Measurements from ENCODE around the gene ZFAND4. TPM values are rescaled to one million over a fixed set of nuclear protein-coding genes. Genes with fewer than 3 reads are reported as not detected.

Gene ZFAND4
- total and polyA plus RNA-seq, 8 donors, result 2.2 to 11.0 (median 6.7) TPM

DNA sequence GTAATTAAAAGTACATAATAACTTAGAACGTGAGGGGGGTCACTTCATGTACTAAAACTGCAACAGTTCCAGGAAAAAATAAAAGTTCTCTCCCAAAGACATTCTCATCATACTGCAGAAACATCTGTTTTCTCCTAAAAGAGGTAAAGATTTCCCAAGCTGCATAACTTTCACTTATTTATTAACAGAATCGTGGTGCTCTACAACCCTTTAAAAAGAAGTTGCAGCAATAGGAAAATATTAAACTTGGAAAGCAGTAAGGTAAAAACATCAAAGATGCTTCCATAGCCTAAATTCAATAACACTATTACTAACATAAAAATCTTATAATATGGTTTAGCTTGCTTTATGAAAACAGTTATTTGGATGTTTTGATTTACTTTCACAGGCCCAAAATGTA lies 23.3 kb downstream of the ZFAND4 start:
- no peak overlapping the region for H3K4me3 ChIP-seq
- TF ChIP-seq, protein P1, sequence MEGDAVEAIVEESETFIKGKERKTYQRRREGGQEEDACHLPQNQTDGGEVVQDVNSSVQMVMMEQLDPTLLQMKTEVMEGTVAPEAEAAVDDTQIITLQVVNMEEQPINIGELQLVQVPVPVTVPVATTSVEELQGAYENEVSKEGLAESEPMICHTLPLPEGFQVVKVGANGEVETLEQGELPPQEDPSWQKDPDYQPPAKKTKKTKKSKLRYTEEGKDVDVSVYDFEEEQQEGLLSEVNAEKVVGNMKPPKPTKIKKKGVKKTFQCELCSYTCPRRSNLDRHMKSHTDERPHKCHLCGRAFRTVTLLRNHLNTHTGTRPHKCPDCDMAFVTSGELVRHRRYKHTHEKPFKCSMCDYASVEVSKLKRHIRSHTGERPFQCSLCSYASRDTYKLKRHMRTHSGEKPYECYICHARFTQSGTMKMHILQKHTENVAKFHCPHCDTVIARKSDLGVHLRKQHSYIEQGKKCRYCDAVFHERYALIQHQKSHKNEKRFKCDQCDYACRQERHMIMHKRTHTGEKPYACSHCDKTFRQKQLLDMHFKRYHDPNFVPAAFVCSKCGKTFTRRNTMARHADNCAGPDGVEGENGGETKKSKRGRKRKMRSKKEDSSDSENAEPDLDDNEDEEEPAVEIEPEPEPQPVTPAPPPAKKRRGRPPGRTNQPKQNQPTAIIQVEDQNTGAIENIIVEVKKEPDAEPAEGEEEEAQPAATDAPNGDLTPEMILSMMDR (IDR thresholded peaks at IDR 0.05), result no peak
- 66 to 67% methylated on average over 2 of the region's 2 CpGs for WGBS, 2 donors
- H3K36me3 ChIP-seq, result peaks cover 0 to 20% (median 0%) of the 10 kb centered on the region in 3 donors
- intact Hi-C loops (cut with DNase I), result no loop called here
- FAIRE-seq (no peak), ATAC-seq (no peak), DNase-seq (no peak)
- H3K4me1 ChIP-seq, result no peaks in the 10 kb centered on the region
- no peaks in the 10 kb centered on the region for H3K27me3 ChIP-seq
- H3K9me3 ChIP-seq, result no peaks in the 10 kb centered on the region
- H3K27ac ChIP-seq, result no peak overlapping the region

DNA sequence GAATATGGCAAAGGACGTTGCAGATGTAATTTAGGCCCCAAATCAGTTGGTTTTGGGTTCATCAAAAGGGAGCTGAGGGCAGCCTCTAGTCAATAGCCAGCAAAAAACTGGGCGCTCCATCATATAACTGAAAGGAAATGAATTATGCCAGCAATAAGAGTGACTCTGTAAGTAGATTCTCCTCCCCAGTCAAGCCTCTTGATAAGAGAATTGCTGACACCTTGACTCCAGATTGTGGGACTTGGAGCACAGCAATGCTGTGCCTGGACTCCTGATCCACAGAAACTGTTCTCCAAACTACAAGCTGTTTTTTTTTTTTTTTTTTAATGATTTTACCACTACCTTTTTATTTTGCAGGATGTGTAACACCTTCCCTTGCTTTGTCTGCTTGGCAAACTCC lies 25.5 kb downstream of the ZFAND4 start:
- TF ChIP-seq, protein P1 (IDR thresholded peaks at IDR 0.05), result no peak
- FAIRE-seq (no peak), ATAC-seq (no peak), DNase-seq (no peak)
- Histone ChIP-seq H3K27ac (no peak overlapping the region), H3K27me3 (no peaks in the 10 kb centered on the region), H3K36me3 (peaks cover 0 to 20% (median 0%) of the 10 kb centered on the region in 3 donors), H3K4me3 (no peak overlapping the region), H3K4me1 (no peaks in the 10 kb centered on the region), H3K9me3 (no peaks in the 10 kb centered on the region)
- intact Hi-C loops (cut with DNase I), result no loop called here
- 85 to 87% methylated on average over 2 of the region's 2 CpGs for WGBS, 2 donors

DNA sequence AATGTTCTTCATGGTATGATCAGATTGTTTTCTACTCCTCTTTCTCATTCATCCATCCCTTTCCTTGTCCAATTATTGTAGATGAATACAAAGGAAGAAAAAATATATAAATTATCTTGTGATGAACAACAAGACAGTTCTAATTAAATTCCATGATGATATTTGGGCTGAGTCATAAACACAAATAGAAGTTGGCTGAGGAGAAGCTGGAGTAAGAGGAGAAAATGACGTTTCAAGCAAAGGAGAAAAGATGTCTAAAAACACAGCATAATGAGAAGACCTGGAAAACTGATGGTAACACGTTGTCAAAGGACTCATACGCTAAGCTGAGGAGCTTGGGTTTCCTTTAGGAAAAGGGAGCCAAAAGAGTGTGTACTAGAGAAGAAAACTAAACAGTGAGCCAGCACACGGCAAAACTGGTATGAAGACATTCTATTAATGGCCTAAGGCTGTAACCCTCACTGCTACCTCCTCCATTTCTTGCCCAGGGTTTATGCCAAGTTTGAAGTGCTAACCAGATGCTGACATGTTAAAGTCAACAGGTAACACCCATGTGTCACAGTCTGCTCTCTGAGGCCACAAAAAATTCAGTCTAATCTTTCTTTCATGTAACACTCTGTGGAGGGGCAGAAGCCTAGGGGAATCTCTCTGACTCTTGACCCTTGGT lies 26.1 kb downstream of the ZFAND4 start:
- Histone ChIP-seq H3K4me1 (no peaks in the 10 kb centered on the region), H3K27me3 (no peaks in the 10 kb centered on the region), H3K36me3 (peaks cover 0 to 20% (median 0%) of the 10 kb centered on the region in 3 donors), H3K9me3 (no peaks in the 10 kb centered on the region), H3K27ac (no peak overlapping the region), H3K4me3 (no peak overlapping the region)
- intact Hi-C loops (cut with DNase I), result no loop called here
- no peak for ATAC-seq
- no peak for FAIRE-seq
- DNase-seq, result no peak
- TF ChIP-seq, protein P1 (IDR thresholded peaks at IDR 0.05), result no peak
- WGBS, 2 donors, result 80 to 86% methylated on average over 4 of the region's 4 CpGs

- TF ChIP-seq, protein P1 (IDR thresholded peaks at IDR 0.05), result no peak
- Histone ChIP-seq H3K36me3 (peaks cover 0 to 20% (median 0%) of the 10 kb centered on the region in 3 donors), H3K4me3 (no peak overlapping the region), H3K4me1 (no peaks in the 10 kb centered on the region), H3K9me3 (no peaks in the 10 kb centered on the region), H3K27me3 (no peaks in the 10 kb centered on the region), H3K27ac (no peak overlapping the region)
- intact Hi-C loops (cut with DNase I), result no loop called here
- WGBS, 2 donors, result 88 to 98% methylated on average over 1 of the region's 1 CpG
- no peak for FAIRE-seq
- ATAC-seq, result no peak
- no peak for DNase-seq
Observed at GRCh38 chr10:45644527-45644926, 28.0 kb downstream of the ZFAND4 start.

DNA sequence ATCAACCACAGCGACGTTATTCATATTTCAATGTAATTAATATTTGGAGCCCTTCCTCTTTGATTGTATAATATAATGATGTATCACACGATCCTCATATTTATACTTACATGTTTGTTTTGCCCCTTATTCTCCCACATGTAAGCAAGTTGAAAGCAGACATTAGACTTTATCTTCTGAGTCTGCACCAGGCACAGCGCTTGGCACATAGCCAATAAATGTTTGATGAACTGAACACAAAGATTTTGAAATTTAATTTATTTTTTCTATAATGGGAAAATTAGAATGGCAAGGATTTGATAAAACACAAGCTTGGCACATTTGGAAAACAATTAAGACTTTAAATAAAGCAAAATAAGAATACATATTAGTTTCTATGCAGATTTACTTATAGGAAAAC lies 31.6 kb downstream of the ZFAND4 start:
- Histone ChIP-seq H3K4me1 (no peaks in the 10 kb centered on the region), H3K9me3 (no peaks in the 10 kb centered on the region), H3K27ac (no peak overlapping the region), H3K4me3 (no peak overlapping the region), H3K36me3 (no peaks in the 10 kb centered on the region), H3K27me3 (no peaks in the 10 kb centered on the region)
- no peak for FAIRE-seq
- intact Hi-C loops (cut with DNase I), result no loop called here
- 79 to 88% methylated on average over 4 of the region's 4 CpGs for WGBS, 2 donors
- no peak for ATAC-seq
- TF ChIP-seq, protein P1 (IDR thresholded peaks at IDR 0.05), result no peak
- no peak for DNase-seq
